H9 (cell line): Measurements from ENCODE around the gene MAL. TPM values are rescaled to one million over a fixed set of nuclear protein-coding genes. Genes with fewer than 3 reads are reported as not detected.

Experiments used
- DNase-seq: peaks from one replicate; pipeline ENCODE4 v3.0.0-alpha.2; 2017
- H2AFZ ChIP-seq: one replicate; pipeline ENCODE4 v1.6.1; 2013; ENCODE audit warnings: mild to moderate bottlenecking, low read length, control low read depth, moderate library complexity
- H2AK5ac ChIP-seq: 2 replicates; pipeline ENCODE4 v1.6.1; 2013; ENCODE audit warnings: low read length, control low read depth, mixed read lengths; ENCODE audit not compliant: insufficient read length
- H2BK120ac ChIP-seq: one replicate; pipeline ENCODE4 v1.6.1; 2013; ENCODE audit warnings: low read depth, mild to moderate bottlenecking, low read length, control low read depth, inconsistent platforms; ENCODE audit not compliant: poor library complexity, severe bottlenecking
- H2BK12ac ChIP-seq: 2 replicates; pipeline ENCODE4 v1.6.1; 2013; ENCODE audit warnings: low read length, control low read depth, mixed read lengths, low read depth; ENCODE audit not compliant: insufficient read length
- H2BK15ac ChIP-seq: 2 replicates; pipeline ENCODE4 v1.6.1; 2013; ENCODE audit warnings: low read depth, low read length, control low read depth
- H2BK20ac ChIP-seq: one replicate; pipeline ENCODE4 v1.6.1; 2013; ENCODE audit warnings: low read depth, mild to moderate bottlenecking, low read length, control low read depth, inconsistent platforms; ENCODE audit not compliant: poor library complexity, severe bottlenecking
- H2BK5ac ChIP-seq: 2 replicates; pipeline ENCODE4 v1.6.1; 2013; ENCODE audit warnings: low read length, control low read depth, mixed read lengths; ENCODE audit not compliant: insufficient read length
- H3K14ac ChIP-seq: 2 replicates; pipeline ENCODE4 v1.6.1; 2013; ENCODE audit warnings: low read length, control low read depth; ENCODE audit not compliant: insufficient read depth
- H3K18ac ChIP-seq: 2 replicates; pipeline ENCODE4 v1.6.1; 2013; ENCODE audit warnings: low read depth, mild to moderate bottlenecking, mixed read lengths, low read length, control low read depth; ENCODE audit not compliant: insufficient read length
- H3K23ac ChIP-seq: 2 replicates; pipeline ENCODE4 v1.6.1; 2013; ENCODE audit warnings: low read length, control low read depth, mixed read lengths, low read depth; ENCODE audit not compliant: insufficient read length
- H3K23me2 ChIP-seq: 2 replicates; pipeline ENCODE4 v1.6.1; 2013; ENCODE audit warnings: low read depth, mild to moderate bottlenecking, mixed read lengths, low read length, control low read depth; ENCODE audit not compliant: insufficient read length, poor library complexity, severe bottlenecking
- H3K27ac ChIP-seq: 2 replicates; pipeline ENCODE4 v1.5.1; 2013; ENCODE audit warnings: low read length, control low read depth, mixed read lengths, low read depth; ENCODE audit not compliant: insufficient read length
- H3K27me3 ChIP-seq: 2 replicates; pipeline ENCODE4 v1.6.1; 2013; ENCODE audit warnings: low read length, control low read depth, inconsistent platforms; ENCODE audit not compliant: insufficient read depth
- H3K4ac ChIP-seq: 2 replicates; pipeline ENCODE4 v1.6.1; 2013; ENCODE audit warnings: low read depth, mild to moderate bottlenecking, control low read depth, inconsistent platforms, low read length, moderate library complexity
- H3K4me1 ChIP-seq: 2 replicates; pipeline ENCODE4 v1.6.1; 2013; ENCODE audit warnings: low read length, control low read depth, inconsistent platforms; ENCODE audit not compliant: insufficient read depth
- H3K4me2 ChIP-seq: 2 replicates; pipeline ENCODE4 v1.6.1; 2013; ENCODE audit warnings: low read length, control low read depth, mixed read lengths; ENCODE audit not compliant: insufficient read length, insufficient read depth
- H3K56ac ChIP-seq: 2 replicates; pipeline ENCODE4 v1.6.1; 2013; ENCODE audit warnings: low read depth, mild to moderate bottlenecking, mixed read lengths, low read length, control low read depth; ENCODE audit not compliant: insufficient read length
- H3K79me1 ChIP-seq: 2 replicates; pipeline ENCODE4 v1.6.1; 2013; ENCODE audit warnings: low read depth, mild to moderate bottlenecking, moderate library complexity, low read length, control low read depth, inconsistent platforms; ENCODE audit not compliant: insufficient read depth, poor library complexity, severe bottlenecking
- H3K79me2 ChIP-seq: 2 replicates; pipeline ENCODE4 v1.6.1; 2013; ENCODE audit warnings: low read length, control low read depth, inconsistent platforms; ENCODE audit not compliant: insufficient read depth
- H3K9ac ChIP-seq: 2 replicates; pipeline ENCODE4 v1.6.1; 2013; ENCODE audit warnings: low read length, control low read depth, mixed read lengths; ENCODE audit not compliant: insufficient read length; ENCODE audit errors: extremely low read depth
- H3K9me3 ChIP-seq: one replicate; pipeline ENCODE4 v1.6.1; 2013; ENCODE audit warnings: low read depth, low read length, inconsistent platforms; ENCODE audit not compliant: control insufficient read depth
- H3T11ph ChIP-seq: one replicate; pipeline ENCODE4 v1.6.1; 2013; ENCODE audit warnings: mild to moderate bottlenecking, low read length, control low read depth, inconsistent platforms
- H4K20me1 ChIP-seq: one replicate; pipeline ENCODE4 v1.6.1; 2013; ENCODE audit not compliant: control insufficient read depth, insufficient read length, insufficient read depth
- H4K5ac ChIP-seq: 2 replicates; pipeline ENCODE4 v1.6.1; 2013; ENCODE audit warnings: low read depth, mild to moderate bottlenecking, mixed read lengths, low read length, control low read depth; ENCODE audit not compliant: insufficient read length
- H4K8ac ChIP-seq: replicated peaks from 2 replicates; pipeline ENCODE4 v1.6.1; 2013; ENCODE audit warnings: low read length, control low read depth, mixed read lengths, low read depth; ENCODE audit not compliant: insufficient read length
- H4K91ac ChIP-seq: 2 replicates; pipeline ENCODE4 v1.6.1; 2013; ENCODE audit warnings: low read depth, mild to moderate bottlenecking, moderate library complexity, mixed read lengths, low read length, control low read depth; ENCODE audit not compliant: insufficient read length
- H3K27ac Mint-ChIP-seq, 3 experiments: 2 replicates in 2 of 3; 3 replicates in 1 of 3; pipeline ENCODE4 v1.8.0; 2020 to 2021; ENCODE audit warnings: mixed read lengths in 3 of 3, mild to moderate bottlenecking in 1 of 3, moderate library complexity in 1 of 3
- H3K27me3 Mint-ChIP-seq: 2 replicates; pipeline ENCODE4 v1.8.0; 2021; ENCODE audit warnings: low read depth, mild to moderate bottlenecking, moderate library complexity, mixed read lengths
- H3K36me3 Mint-ChIP-seq, 3 experiments: 2 replicates in 2 of 3; 3 replicates in 1 of 3; pipeline ENCODE4 v1.8.0; 2020 to 2021; ENCODE audit warnings: low read depth in 3 of 3, mixed read lengths in 3 of 3; ENCODE audit not compliant: insufficient read depth in 1 of 3
- H3K4me1 Mint-ChIP-seq, 2 experiments: 2 replicates each; pipeline ENCODE4 v1.8.0; 2020; ENCODE audit warnings: mixed read lengths in 2 of 2
- H3K4me3 Mint-ChIP-seq, 2 experiments: 2 replicates in 1 of 2; 3 replicates in 1 of 2; pipeline ENCODE4 v1.8.0; 2020 to 2021; ENCODE audit warnings: mild to moderate bottlenecking in 2 of 2, mixed read lengths in 2 of 2, moderate library complexity in 1 of 2
- H3K9me3 Mint-ChIP-seq, 2 experiments: 2 replicates in 1 of 2; 3 replicates in 1 of 2; pipeline ENCODE4 v1.8.0; 2020; ENCODE audit warnings: mild to moderate bottlenecking in 2 of 2, mixed read lengths in 2 of 2, moderate library complexity in 1 of 2
- WGBS: extraction: QIAGEN DNeasy Blood & Tissue Kit; methylation state at CpG from one replicate; pipeline ENCODE4 v1.1.7; 2013; ENCODE audit warnings: missing lambda C conversion rate, low lambda C conversion rate, mixed read lengths; ENCODE audit not compliant: insufficient read length; ENCODE audit errors: extremely low coverage; 5-methylcytosine and 5-hydroxymethylcytosine counted together
- total RNA-seq: library from RNA; stranded (reverse); gene quantifications from 2 replicates; pipeline ENCODE4 v1.2.1, GENCODE V29; 2021
- TF ChIP-seq, protein P1 (sequence below): fragments of 200-600 bp; sonication (generic); conservative IDR thresholded peaks from 3 replicates; pipeline ENCODE4 v1.8.0; 2021; ENCODE audit warnings: antibody characterized with exemption, mild to moderate bottlenecking

MAL gene
- total RNA-seq, 1 experiment from 2014 or later = not detected

DNA sequence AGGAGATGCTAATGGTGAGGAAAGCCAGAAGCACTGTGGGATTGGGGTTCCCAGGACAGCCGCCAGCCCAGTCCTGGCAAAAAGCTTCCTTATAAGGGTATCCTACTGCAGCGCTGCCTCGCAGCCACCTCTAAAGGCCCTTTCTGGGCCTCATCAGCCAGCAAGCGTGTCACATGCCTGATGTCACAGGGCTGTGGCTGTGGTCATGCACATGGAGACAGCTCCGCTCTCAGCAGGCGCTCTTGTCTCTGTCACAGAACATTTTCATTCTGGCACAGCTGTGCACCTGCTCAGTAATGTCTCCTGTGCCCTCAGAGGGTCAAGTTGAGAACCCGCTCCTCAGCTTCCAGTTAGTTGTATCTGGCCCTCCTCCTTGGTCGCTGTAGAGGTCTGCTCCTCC lies 17.7 kb upstream of the MAL start:
- Histone ChIP-seq H3K79me2 (no peaks in the 10 kb centered on the region), H3K23ac (no peak overlapping the region), H4K8ac (no peak overlapping the region), H2AK5ac (no peak overlapping the region), H2BK120ac (no peak overlapping the region), H3K23me2 (no peaks in the 10 kb centered on the region), H3K14ac (no peak overlapping the region), H3K4me2 (no peak overlapping the region), H3K9ac (no peak overlapping the region), H4K5ac (no peak overlapping the region), H3K18ac (no peak overlapping the region), H3K56ac (no peak overlapping the region), H4K91ac (no peak overlapping the region), H3K9me3 (no peaks in the 10 kb centered on the region), H3K27me3 (no peaks in the 10 kb centered on the region), H4K20me1 (no peaks in the 10 kb centered on the region), H3T11ph (no peak overlapping the region), H3K4me1 (no peaks in the 10 kb centered on the region), H2BK20ac (no peak overlapping the region), H2BK5ac (no peak overlapping the region), H3K27ac (no peak overlapping the region), H3K79me1 (no peaks in the 10 kb centered on the region), H3K4ac (no peak overlapping the region), H2BK15ac (no peak overlapping the region), H2AFZ (no peak overlapping the region), H2BK12ac (no peak overlapping the region)
- H3K4me3 Mint-ChIP-seq = no peak overlapping the region
- TF ChIP-seq, protein P1, sequence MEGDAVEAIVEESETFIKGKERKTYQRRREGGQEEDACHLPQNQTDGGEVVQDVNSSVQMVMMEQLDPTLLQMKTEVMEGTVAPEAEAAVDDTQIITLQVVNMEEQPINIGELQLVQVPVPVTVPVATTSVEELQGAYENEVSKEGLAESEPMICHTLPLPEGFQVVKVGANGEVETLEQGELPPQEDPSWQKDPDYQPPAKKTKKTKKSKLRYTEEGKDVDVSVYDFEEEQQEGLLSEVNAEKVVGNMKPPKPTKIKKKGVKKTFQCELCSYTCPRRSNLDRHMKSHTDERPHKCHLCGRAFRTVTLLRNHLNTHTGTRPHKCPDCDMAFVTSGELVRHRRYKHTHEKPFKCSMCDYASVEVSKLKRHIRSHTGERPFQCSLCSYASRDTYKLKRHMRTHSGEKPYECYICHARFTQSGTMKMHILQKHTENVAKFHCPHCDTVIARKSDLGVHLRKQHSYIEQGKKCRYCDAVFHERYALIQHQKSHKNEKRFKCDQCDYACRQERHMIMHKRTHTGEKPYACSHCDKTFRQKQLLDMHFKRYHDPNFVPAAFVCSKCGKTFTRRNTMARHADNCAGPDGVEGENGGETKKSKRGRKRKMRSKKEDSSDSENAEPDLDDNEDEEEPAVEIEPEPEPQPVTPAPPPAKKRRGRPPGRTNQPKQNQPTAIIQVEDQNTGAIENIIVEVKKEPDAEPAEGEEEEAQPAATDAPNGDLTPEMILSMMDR = no peak
- DNase-seq = no peak
- WGBS = no CpG with 5 or more reads among the region's 8 CpGs
- peaks cover 16% of the 10 kb centered on the region for H3K27me3 Mint-ChIP-seq
- no peaks in the 10 kb centered on the region; a peak in 1 of 7 replicates for H3K36me3 Mint-ChIP-seq
- no peaks in the 10 kb centered on the region for H3K9me3 Mint-ChIP-seq
- H3K4me1 Mint-ChIP-seq = peaks cover 19 to 34% of the 10 kb centered on the region in 2 experiments
- no peak overlapping the region for H3K27ac Mint-ChIP-seq
